Endothelial cell of umbilical vein (primary cell): ENCODE results near the gene SLC25A31. TPM values are rescaled to one million over a fixed set of nuclear protein-coding genes. Genes with fewer than 3 reads are reported as not detected.

Source experiments
- BruUV-seq: library from RNA; stranded (reverse); fragments of 400-500 nt; replicated peaks from 2 replicates; lab custom pipeline; 2021; lab: Mats Ljungman, UMichigan
- CTCF ChIA-PET: fragments of 300-600, 350-600 bp; sonication (Branson Sonifier 250); formaldehyde crosslinking; loops from one replicate; lab custom pipeline; 2021; ENCODE audit warnings: antibody characterized with exemption, inconsistent platforms; lab: Charles Lee
- POLR2A ChIA-PET: fragments of 300-600, 350-600 bp; sonication (Branson Sonifier 250); formaldehyde crosslinking; loops from one replicate; lab custom pipeline; 2021; ENCODE audit warnings: antibody characterized with exemption, inconsistent platforms; lab: Charles Lee
- DNase-seq: peaks from one replicate; pipeline ENCODE4 v3.0.0-alpha.2; 2011; ENCODE audit warnings: low read depth, low spot score
- FAIRE-seq: peaks from 2 replicates; lab custom pipeline; 2011; peaks lifted over from hg19 to GRCh38; lab: Jason Lieb, UNC
- H2AFZ ChIP-seq: 2 replicates; pipeline ENCODE4 v1.6.0; 2012; ENCODE audit warnings: low read depth, low read length, control low read depth, inconsistent platforms
- H3K27ac ChIP-seq: 2 replicates; pipeline ENCODE4 v1.5.1; 2011; ENCODE audit warnings: low read depth, mild to moderate bottlenecking, control low read depth, low read length, moderate library complexity; ENCODE audit not compliant: insufficient read depth
- H3K27me3 ChIP-seq, 2 experiments: 2 replicates each; pipeline versions ENCODE4 v1.6.0 to v1.6.1; 2011; ENCODE audit warnings: low read length in 2 of 2, mixed read lengths in 1 of 2; ENCODE audit not compliant: control insufficient read depth in 2 of 2, insufficient read depth in 2 of 2
- H3K36me3 ChIP-seq, 2 experiments: 2 replicates in 1 of 2; 3 replicates in 1 of 2; pipeline ENCODE4 v1.5.1; 2011; ENCODE audit warnings: low read length in 2 of 2, mild to moderate bottlenecking in 1 of 2, moderate library complexity in 1 of 2; ENCODE audit not compliant: control insufficient read depth in 2 of 2, insufficient read depth in 2 of 2; ENCODE audit errors: extremely low read depth in 1 of 2
- H3K4me1 ChIP-seq: 3 replicates; pipeline ENCODE4 v1.5.1; 2011; ENCODE audit warnings: mild to moderate bottlenecking, low read length; ENCODE audit not compliant: control insufficient read depth, insufficient read depth; ENCODE audit errors: extremely low read depth
- H3K4me2 ChIP-seq: 2 replicates; pipeline ENCODE4 v1.6.1; 2011; ENCODE audit warnings: low read length, control low read depth, mixed read lengths; ENCODE audit not compliant: insufficient read depth
- H3K4me3 ChIP-seq, 3 experiments: fragments of 200-600 bp in 1 of 3; sonication (generic), shearing (Covaris generic) in 1 of 3; replicated peaks in 1 of 3; 2 replicates each; pipeline ENCODE4 v1.5.1; 2011 to 2016; ENCODE audit warnings: control low read depth in 3 of 3, low read length in 3 of 3, mild to moderate bottlenecking in 2 of 3, inconsistent platforms in 1 of 3, low read depth in 1 of 3, moderate library complexity in 1 of 3; ENCODE audit not compliant: insufficient read depth in 1 of 3
- H3K79me2 ChIP-seq: 2 replicates; pipeline ENCODE4 v1.6.0; 2012; ENCODE audit warnings: low read length, inconsistent platforms; ENCODE audit not compliant: control insufficient read depth, insufficient read depth
- H3K9ac ChIP-seq: replicated peaks from 2 replicates; pipeline ENCODE3; 2011; ENCODE audit warnings: low read length, control low read depth; ENCODE audit not compliant: insufficient read depth; ENCODE audit errors: extremely low read depth
- H3K9me1 ChIP-seq: replicated peaks from 3 replicates; pipeline ENCODE4 v1.6.0; 2011; ENCODE audit warnings: mild to moderate bottlenecking, low read length; ENCODE audit not compliant: control insufficient read depth, insufficient read depth; ENCODE audit errors: extremely low read depth
- H3K9me3 ChIP-seq: replicated peaks from 2 replicates; pipeline ENCODE4 v1.5.1; 2012; ENCODE audit warnings: low read length, inconsistent platforms; ENCODE audit not compliant: control insufficient read depth, insufficient read depth
- H4K20me1 ChIP-seq: replicated peaks from 2 replicates; pipeline ENCODE3; 2011; ENCODE audit warnings: mild to moderate bottlenecking, low read length; ENCODE audit not compliant: control insufficient read depth, insufficient read depth; ENCODE audit errors: extremely low read depth
- EZH2 ChIP-seq: IDR thresholded peaks from 2 replicates; pipeline ENCODE4 v1.6.1; 2012; ENCODE audit warnings: borderline replicate concordance, low read depth, mild to moderate bottlenecking, moderate library complexity, low read length, inconsistent platforms; ENCODE audit not compliant: severe bottlenecking
- JUN ChIP-seq: IDR thresholded peaks from 2 replicates; pipeline ENCODE4 v1.6.1; 2011; ENCODE audit warnings: borderline replicate concordance, low read depth; ENCODE audit not compliant: insufficient read length, insufficient read depth
- dilution Hi-C: fragments of 300-500 bp; cut with MboI; formaldehyde crosslinking; loops from one replicate; pipeline ENCODE4 v1.15.0; 2019; ENCODE audit warnings: low sequenced_read_pairs; ENCODE audit not compliant: extremely low pct_ligation_motif_present
- intact Hi-C: fragments of 100-400 bp; cut with micrococcal nuclease; formaldehyde crosslinking; loops from one replicate; pipeline ENCODE4 v1.10.0; 2022
- polyA plus RNA-seq, 4 experiments: library from polyadenylated mRNA; depleted of rRNA in 3 of 4; stranded (reverse) in 3 of 4; unstranded in 1 of 4; fragments of >200 nt; gene quantifications; 2 replicates each; pipeline versions ENCODE4 v1.2.1 to v1.2.3, GENCODE V29; 2011 to 2012; ENCODE audit warnings: missing spikeins in 1 of 4
- total RNA-seq: library from RNA; stranded (reverse); gene quantifications from 2 replicates; pipeline ENCODE4 v1.2.3, GENCODE V29; 2021
- TF ChIP-seq, protein P1 (sequence below), 2 donors: IDR thresholded peaks; 1 replicate in 1 of 2; 2 replicates in 1 of 2; pipeline ENCODE4 v1.5.1; 2011; ENCODE audit warnings: low read length in 2 of 2, mild to moderate bottlenecking in 2 of 2, moderate library complexity in 2 of 2, control low read depth in 1 of 2, inconsistent platforms in 1 of 2, low read depth in 1 of 2; ENCODE audit not compliant: insufficient read depth in 1 of 2; ENCODE audit errors: extremely low read depth in 1 of 2
- TF ChIP-seq, protein P2 (sequence below): IDR thresholded peaks from 2 replicates; pipeline ENCODE4 v1.6.1; 2011; ENCODE audit not compliant: insufficient read depth, insufficient read length

The SLC25A31 gene
- total and polyA plus RNA-seq, 2 donors (not counting 3 experiments of a cell fraction or from before 2014, with no cell fraction given), result not detected

DNA sequence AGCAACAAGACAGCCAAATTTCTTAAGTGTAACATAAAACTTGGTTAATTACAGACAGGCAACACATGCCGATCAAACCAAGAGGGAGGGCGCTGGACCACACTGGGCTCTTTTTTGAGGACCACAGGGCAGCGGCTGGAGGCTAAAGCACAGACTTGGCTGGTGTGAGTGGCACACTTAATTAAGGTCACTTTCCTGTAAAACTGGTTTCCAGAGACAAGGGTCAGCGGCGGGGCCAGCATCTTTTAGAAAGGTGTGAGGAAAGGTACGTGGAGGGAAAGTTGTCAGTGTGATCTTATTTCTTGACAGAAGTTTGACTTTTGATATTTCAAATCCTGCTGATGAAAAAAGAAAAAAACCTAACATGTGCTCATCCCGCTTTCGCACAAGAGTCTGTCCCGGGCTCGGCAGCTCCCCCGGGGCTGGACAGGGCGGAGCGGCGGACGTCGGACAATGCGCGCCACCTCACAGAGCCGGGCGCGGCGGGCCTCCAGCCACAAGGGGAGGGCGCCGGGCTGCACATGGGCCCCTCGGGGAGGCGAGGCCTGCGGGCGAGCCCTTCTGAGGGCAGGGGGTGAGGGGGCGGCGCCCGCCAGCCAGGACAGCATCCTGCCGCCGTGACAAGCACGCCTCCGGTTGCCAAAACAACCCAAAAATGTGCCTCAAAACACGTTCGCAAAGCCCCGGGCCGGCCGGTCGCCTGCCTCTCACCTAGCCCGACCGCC lies 51.3 kb downstream of the SLC25A31 start:
- TF ChIP-seq, protein P1, sequence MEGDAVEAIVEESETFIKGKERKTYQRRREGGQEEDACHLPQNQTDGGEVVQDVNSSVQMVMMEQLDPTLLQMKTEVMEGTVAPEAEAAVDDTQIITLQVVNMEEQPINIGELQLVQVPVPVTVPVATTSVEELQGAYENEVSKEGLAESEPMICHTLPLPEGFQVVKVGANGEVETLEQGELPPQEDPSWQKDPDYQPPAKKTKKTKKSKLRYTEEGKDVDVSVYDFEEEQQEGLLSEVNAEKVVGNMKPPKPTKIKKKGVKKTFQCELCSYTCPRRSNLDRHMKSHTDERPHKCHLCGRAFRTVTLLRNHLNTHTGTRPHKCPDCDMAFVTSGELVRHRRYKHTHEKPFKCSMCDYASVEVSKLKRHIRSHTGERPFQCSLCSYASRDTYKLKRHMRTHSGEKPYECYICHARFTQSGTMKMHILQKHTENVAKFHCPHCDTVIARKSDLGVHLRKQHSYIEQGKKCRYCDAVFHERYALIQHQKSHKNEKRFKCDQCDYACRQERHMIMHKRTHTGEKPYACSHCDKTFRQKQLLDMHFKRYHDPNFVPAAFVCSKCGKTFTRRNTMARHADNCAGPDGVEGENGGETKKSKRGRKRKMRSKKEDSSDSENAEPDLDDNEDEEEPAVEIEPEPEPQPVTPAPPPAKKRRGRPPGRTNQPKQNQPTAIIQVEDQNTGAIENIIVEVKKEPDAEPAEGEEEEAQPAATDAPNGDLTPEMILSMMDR (IDR thresholded peaks at IDR 0.05; ENCODE audit: extremely low read depth in 1 of 2, insufficient read depth in 1 of 2, low read depth in 1 of 2, low read length in 2 of 2), result peak in 1 of 2 donors; percentile 14
- TF ChIP-seq, protein P2, sequence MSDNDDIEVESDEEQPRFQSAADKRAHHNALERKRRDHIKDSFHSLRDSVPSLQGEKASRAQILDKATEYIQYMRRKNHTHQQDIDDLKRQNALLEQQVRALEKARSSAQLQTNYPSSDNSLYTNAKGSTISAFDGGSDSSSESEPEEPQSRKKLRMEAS, result no peak
- TF ChIP-seq JUN (no peak), EZH2 (peak; percentile 37)
- dilution Hi-C loops, result no loop called here
- H3K4me2 ChIP-seq, result peak overlapping the region; percentile 45
- H3K4me1 ChIP-seq, result peaks cover 2% of the 10 kb centered on the region
- peak overlapping the region; percentile 28 to 53 (median 53) for H3K4me3 ChIP-seq
- BruUV-seq, result no TSS peak
- H4K20me1 ChIP-seq, result no peaks in the 10 kb centered on the region
- FAIRE-seq (peak; percentile 21), DNase-seq (no peak)
- peak overlapping the region; percentile 90 for H2AFZ ChIP-seq
- intact Hi-C loops, result loop anchor here (1.0 to 5.0 kb wide), 6 partner anchors 99 to 506 kb away; partner anchors contain the start of genes ABHD18, INTU, LARP1B and MFSD8
- H3K9me1 ChIP-seq, result no peaks in the 10 kb centered on the region
- H3K27me3 ChIP-seq, result peaks cover 0 to 3% of the 10 kb centered on the region in 2 experiments
- ChIA-PET POLR2A (interaction anchor here (0.9 kb wide), 1 partner anchor 184 kb away, joined by 3 read pairs; the partner anchor contains the start of genes ABHD18 and MFSD8), CTCF (interaction anchor here (0.7 to 2.1 kb wide), 6 partner anchors 49 to 184 kb away, joined by 3 to 14 read pairs (median 4); partner anchors contain the start of genes ABHD18, MFSD8 and PLK4)
- peak overlapping the region; percentile 50 for H3K27ac ChIP-seq
- H3K9me3 ChIP-seq, result no peaks in the 10 kb centered on the region
- no peaks in the 10 kb centered on the region for H3K79me2 ChIP-seq
- H3K36me3 ChIP-seq, result no peaks in the 10 kb centered on the region
- H3K9ac ChIP-seq, result peak overlapping the region; percentile 80
